ENCODE data around the gene HECTD3.

DNA sequence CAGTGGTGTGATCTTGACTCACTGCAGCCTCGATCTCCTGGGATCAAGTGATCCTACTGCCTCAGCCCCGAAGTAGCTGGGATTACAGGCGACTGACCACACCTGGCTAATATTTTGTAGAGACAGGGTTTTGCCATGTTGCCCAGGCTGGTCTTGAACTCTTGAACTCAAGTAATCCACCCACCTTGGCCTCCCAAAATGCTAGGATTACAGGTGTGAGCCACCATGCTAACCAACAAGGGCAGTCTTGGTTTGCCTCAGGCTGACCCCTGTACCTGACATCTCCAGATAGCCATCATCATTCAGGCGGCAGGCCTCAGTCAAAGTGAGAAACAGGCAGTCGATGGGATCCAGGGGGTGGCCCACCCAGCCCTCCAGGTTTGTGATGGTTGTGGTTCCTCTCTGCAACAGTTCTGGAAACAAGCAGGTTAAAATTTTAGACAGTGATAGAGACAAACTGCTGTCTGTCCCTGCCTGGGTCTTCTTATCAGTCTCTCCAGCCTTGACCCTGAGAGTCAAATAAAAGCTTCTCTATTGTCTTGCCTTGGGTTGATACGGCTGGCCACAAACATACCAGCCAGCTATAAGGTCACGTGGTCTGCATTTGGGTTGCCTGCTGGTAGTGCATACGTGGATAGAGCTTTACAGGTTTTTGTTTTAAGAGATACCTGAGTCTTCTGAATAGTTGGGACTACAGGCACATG lies 27.7 kb upstream of the HECTD3 start:
- no peak for TF ChIP-seq EZH2 (IDR thresholded peaks at IDR 0.05; ENCODE audit: low read length, missing control alignments)
- TF ChIP-seq, protein P1, sequence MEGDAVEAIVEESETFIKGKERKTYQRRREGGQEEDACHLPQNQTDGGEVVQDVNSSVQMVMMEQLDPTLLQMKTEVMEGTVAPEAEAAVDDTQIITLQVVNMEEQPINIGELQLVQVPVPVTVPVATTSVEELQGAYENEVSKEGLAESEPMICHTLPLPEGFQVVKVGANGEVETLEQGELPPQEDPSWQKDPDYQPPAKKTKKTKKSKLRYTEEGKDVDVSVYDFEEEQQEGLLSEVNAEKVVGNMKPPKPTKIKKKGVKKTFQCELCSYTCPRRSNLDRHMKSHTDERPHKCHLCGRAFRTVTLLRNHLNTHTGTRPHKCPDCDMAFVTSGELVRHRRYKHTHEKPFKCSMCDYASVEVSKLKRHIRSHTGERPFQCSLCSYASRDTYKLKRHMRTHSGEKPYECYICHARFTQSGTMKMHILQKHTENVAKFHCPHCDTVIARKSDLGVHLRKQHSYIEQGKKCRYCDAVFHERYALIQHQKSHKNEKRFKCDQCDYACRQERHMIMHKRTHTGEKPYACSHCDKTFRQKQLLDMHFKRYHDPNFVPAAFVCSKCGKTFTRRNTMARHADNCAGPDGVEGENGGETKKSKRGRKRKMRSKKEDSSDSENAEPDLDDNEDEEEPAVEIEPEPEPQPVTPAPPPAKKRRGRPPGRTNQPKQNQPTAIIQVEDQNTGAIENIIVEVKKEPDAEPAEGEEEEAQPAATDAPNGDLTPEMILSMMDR (conservative IDR thresholded peaks at IDR 0.05 in 1 of 2, IDR thresholded peaks at IDR 0.05 in 1 of 2; ENCODE audit: low read depth in 1 of 2, low read length in 2 of 2) = no peak

Measured in fibroblast of lung (primary cell).